AG09309 (cell line): ENCODE results near the gene SURF4.
"Not testable (repeated sequence)": the region's sequence is repeated elsewhere in the genome, so short reads cannot be mapped to it uniquely, and the experiment has no call there.

ENCODE experiments used
- DNase-seq: peaks from one replicate; pipeline ENCODE4 v3.0.0-alpha.2; 2010; ENCODE audit warnings: low read depth
- H3K4me3 ChIP-seq: 2 replicates; pipeline ENCODE4 v1.5.1; 2011; ENCODE audit warnings: mild to moderate bottlenecking, low read depth, low read length, moderate library complexity; ENCODE audit not compliant: control insufficient read depth
- TF ChIP-seq, protein P1 (sequence below): IDR thresholded peaks from 2 replicates; pipeline ENCODE4 v1.5.1; 2011; ENCODE audit warnings: mild to moderate bottlenecking, low read depth, low read length, inconsistent platforms; ENCODE audit not compliant: insufficient read depth, control insufficient read depth; ENCODE audit errors: missing control alignments

SURF4 gene

GRCh38 chr9:133335924-133336811, 39.7 kb downstream of the SURF4 start, which contains the start of gene SURF6:
TSS of gene SURF6 (minus strand) at chr9:133336188. CDS start at chr9:133336132, 56 bp downstream.
- DNase-seq: peak; percentile 45
- TF ChIP-seq, protein P1, sequence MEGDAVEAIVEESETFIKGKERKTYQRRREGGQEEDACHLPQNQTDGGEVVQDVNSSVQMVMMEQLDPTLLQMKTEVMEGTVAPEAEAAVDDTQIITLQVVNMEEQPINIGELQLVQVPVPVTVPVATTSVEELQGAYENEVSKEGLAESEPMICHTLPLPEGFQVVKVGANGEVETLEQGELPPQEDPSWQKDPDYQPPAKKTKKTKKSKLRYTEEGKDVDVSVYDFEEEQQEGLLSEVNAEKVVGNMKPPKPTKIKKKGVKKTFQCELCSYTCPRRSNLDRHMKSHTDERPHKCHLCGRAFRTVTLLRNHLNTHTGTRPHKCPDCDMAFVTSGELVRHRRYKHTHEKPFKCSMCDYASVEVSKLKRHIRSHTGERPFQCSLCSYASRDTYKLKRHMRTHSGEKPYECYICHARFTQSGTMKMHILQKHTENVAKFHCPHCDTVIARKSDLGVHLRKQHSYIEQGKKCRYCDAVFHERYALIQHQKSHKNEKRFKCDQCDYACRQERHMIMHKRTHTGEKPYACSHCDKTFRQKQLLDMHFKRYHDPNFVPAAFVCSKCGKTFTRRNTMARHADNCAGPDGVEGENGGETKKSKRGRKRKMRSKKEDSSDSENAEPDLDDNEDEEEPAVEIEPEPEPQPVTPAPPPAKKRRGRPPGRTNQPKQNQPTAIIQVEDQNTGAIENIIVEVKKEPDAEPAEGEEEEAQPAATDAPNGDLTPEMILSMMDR: no peak
- H3K4me3 ChIP-seq: peak within 1 kb of the TSS; percentile 70

- peak overlapping the region; percentile 70 for H3K4me3 ChIP-seq
- not testable (repeated sequence) for DNase-seq
Observed at GRCh38 chr9:133334888-133335287, 41.0 kb downstream of the SURF4 start.

- no peak overlapping the region for H3K4me3 ChIP-seq
- TF ChIP-seq, protein P1: no peak
- DNase-seq: no peak
Observed at GRCh38 chr9:133334161-133334560, 41.7 kb downstream of the SURF4 start.

DNA sequence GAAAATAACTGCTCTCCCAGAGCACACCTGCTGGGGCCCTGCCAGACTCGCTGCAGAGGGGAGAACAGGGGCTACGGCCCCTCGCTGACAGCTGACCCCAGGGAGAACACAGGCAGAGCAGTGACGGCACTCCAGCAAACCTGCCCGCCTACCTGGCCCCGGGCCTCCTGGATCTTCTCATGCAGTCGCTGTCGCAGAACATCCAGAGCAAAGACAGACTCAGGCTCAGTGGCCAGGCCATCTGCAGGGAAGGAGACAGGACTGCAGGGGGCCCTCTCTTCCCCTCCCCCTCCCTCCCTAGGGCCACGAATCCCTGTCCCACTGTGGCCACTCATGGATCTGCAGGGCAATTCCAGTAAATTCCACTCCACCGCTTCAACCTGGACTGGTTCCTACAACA, 42.3 kb downstream of the SURF4 start:
- TF ChIP-seq, protein P1: no peak
- no peak for DNase-seq
- H3K4me3 ChIP-seq: no peak overlapping the region

DNA sequence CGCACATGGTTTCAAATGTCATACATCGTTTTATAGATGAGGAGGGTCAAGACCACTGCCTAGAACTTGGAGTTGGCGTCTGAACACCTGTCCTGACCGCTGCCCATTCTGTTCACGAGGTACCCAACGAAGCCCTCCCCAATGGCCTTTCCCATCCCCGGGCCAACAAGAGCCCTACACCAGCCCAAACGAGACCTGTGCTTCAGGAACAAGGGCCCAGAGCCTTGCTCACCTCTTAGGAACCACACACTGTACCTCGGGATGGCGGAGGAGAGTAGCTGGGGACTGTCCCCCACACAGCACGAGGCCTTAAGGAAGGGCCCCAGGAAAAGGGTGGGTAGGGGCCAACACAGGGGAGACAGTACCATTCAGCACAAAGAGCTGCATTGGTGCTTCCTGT, 42.8 kb downstream of the SURF4 start:
- TF ChIP-seq, protein P1: no peak
- H3K4me3 ChIP-seq: no peak overlapping the region
- no peak for DNase-seq

DNA sequence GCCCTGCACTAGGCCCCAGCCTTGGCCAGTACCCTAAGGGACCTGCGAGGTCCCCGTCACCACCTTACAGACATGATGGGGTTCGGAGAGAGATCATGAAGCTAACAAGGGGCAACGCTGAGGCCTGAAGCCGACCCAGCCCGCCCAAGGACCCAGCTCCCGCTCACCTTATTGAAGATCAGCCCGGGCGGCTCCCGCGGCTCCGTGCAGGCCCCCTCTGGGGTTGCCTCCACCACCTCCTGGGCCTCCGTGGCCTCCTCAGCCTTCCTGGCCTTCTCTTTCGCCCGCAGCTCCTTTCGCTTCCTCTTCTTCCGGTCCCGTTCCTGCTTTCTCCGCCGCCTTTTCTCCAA, 43.5 kb downstream of the SURF4 start:
- H3K4me3 ChIP-seq: no peak overlapping the region
- no peak for DNase-seq

More for the DNA sequence above, 43.5 kb downstream of the SURF4 start:
- TF ChIP-seq, protein P1: no peak
